Astrocyte (in vitro differentiated cells and primary cell): Measurements from ENCODE around the gene ENOX1. TPM values are rescaled to one million over a fixed set of nuclear protein-coding genes. Genes with fewer than 3 reads are reported as not detected.

Source experiments
- DNase-seq: peaks from one replicate; pipeline ENCODE4 v3.0.0-alpha.2; 2010; ENCODE audit warnings: low read depth
- FAIRE-seq: peaks from 2 replicates; lab custom pipeline; 2011; peaks lifted over from hg19 to GRCh38; lab: Jason Lieb, UNC
- H2AFZ ChIP-seq: 2 replicates; pipeline ENCODE4 v1.6.0; 2012; ENCODE audit warnings: low read depth, low read length, inconsistent platforms
- H3K27ac ChIP-seq: 2 replicates; pipeline ENCODE4 v1.5.1; 2011; ENCODE audit warnings: low read depth, low read length, inconsistent platforms
- H3K27me3 ChIP-seq: 2 replicates; pipeline ENCODE4 v1.6.0; 2011; ENCODE audit warnings: low read length, inconsistent platforms; ENCODE audit not compliant: insufficient read depth
- H3K36me3 ChIP-seq: 2 replicates; pipeline ENCODE4 v1.5.1; 2011; ENCODE audit warnings: low read length, inconsistent platforms; ENCODE audit not compliant: insufficient read depth
- H3K4me1 ChIP-seq: 2 replicates; pipeline ENCODE4 v1.5.1; 2011; ENCODE audit warnings: low read length, inconsistent platforms; ENCODE audit not compliant: insufficient read depth
- H3K4me2 ChIP-seq: 2 replicates; pipeline ENCODE4 v1.6.0; 2012; ENCODE audit warnings: low read length, inconsistent platforms
- H3K4me3 ChIP-seq: 2 replicates; pipeline ENCODE4 v1.5.1; 2011; ENCODE audit warnings: low read depth, mild to moderate bottlenecking, low read length, inconsistent platforms; ENCODE audit not compliant: insufficient read depth
- H3K79me2 ChIP-seq: 2 replicates; pipeline ENCODE4 v1.6.0; 2012; ENCODE audit warnings: mild to moderate bottlenecking, low read length, inconsistent platforms; ENCODE audit not compliant: insufficient read depth
- H3K9ac ChIP-seq: 2 replicates; pipeline ENCODE4 v1.6.0; 2012; ENCODE audit warnings: mild to moderate bottlenecking, low read length, inconsistent platforms
- H3K9me3 ChIP-seq: 2 replicates; pipeline ENCODE4 v1.5.1; 2012; ENCODE audit warnings: low read depth, mild to moderate bottlenecking, low read length, inconsistent platforms; ENCODE audit not compliant: insufficient read depth
- H4K20me1 ChIP-seq: 2 replicates; pipeline ENCODE4 v1.6.0; 2012; ENCODE audit warnings: low read length, inconsistent platforms; ENCODE audit not compliant: insufficient read depth
- H3K27ac Mint-ChIP-seq: one replicate; pipeline ENCODE4 v1.8.0; 2021; ENCODE audit warnings: mild to moderate bottlenecking, mixed read lengths; ENCODE audit not compliant: unreplicated experiment
- H3K27me3 Mint-ChIP-seq: one replicate; pipeline ENCODE4 v1.8.0; 2021; ENCODE audit warnings: low read depth, mixed read lengths; ENCODE audit not compliant: unreplicated experiment
- H3K36me3 Mint-ChIP-seq: one replicate; pipeline ENCODE4 v1.8.0; 2021; ENCODE audit warnings: low read depth, mixed read lengths; ENCODE audit not compliant: unreplicated experiment
- H3K4me1 Mint-ChIP-seq: one replicate; pipeline ENCODE4 v1.8.0; 2021; ENCODE audit warnings: low read depth, mixed read lengths; ENCODE audit not compliant: unreplicated experiment
- H3K4me3 Mint-ChIP-seq: one replicate; pipeline ENCODE4 v1.8.0; 2021; ENCODE audit warnings: mild to moderate bottlenecking, moderate library complexity, mixed read lengths; ENCODE audit not compliant: unreplicated experiment
- H3K9me3 Mint-ChIP-seq: one replicate; pipeline ENCODE4 v1.8.0; 2021; ENCODE audit warnings: mild to moderate bottlenecking, mixed read lengths; ENCODE audit not compliant: unreplicated experiment
- EZH2 ChIP-seq: IDR thresholded peaks from 2 replicates; pipeline ENCODE4 v1.6.1; 2012; ENCODE audit warnings: mild to moderate bottlenecking, low read length, inconsistent platforms; ENCODE audit not compliant: insufficient read depth
- total RNA-seq: library from RNA; stranded (reverse); gene quantifications from 2 replicates; pipeline ENCODE4 v1.2.1, GENCODE V29; 2021
- TF ChIP-seq, protein P1 (sequence below): IDR thresholded peaks from 2 replicates; pipeline ENCODE4 v1.5.1; 2011; ENCODE audit warnings: low read depth, mild to moderate bottlenecking, inconsistent platforms, low read length, moderate library complexity; ENCODE audit not compliant: insufficient read depth

ENOX1 gene
- total RNA-seq, 1 donor from 2014 or later = 2.3 TPM

DNA sequence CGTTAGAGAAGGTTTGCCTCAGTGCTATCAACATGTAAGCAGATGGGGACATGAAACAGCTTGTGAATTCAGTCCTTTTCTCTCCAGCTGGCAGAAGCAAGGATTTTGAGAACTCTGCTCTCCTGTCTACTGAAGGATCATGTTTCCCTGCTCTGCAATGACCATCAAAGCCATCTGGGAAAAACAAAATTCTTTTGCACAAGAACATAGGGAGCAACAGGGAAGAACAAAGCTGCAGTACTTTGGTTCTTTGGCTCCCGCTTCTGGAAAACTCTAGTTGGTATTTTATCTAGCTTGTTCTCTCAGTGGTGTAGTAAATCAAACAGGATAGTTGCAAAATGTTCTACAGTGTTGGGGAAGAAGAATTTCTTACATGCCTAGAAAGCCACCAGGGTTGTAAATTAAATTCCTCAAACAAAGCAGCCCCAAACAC lies 270.4 kb downstream of the ENOX1 start:
- Histone ChIP-seq H3K27ac (no peak overlapping the region), H3K27me3 (peaks cover 2% of the 10 kb centered on the region), H3K36me3 (no peaks in the 10 kb centered on the region), H3K9me3 (no peaks in the 10 kb centered on the region), H3K4me2 (no peak overlapping the region), H3K4me3 (no peak overlapping the region), H4K20me1 (no peaks in the 10 kb centered on the region), H3K9ac (no peak overlapping the region), H2AFZ (no peak overlapping the region), H3K79me2 (no peaks in the 10 kb centered on the region), H3K4me1 (no peaks in the 10 kb centered on the region)
- no peak overlapping the region for H3K4me3 Mint-ChIP-seq
- peaks cover 6% of the 10 kb centered on the region for H3K27me3 Mint-ChIP-seq
- FAIRE-seq (no peak), DNase-seq (peak; percentile 60)
- TF ChIP-seq, protein P1, sequence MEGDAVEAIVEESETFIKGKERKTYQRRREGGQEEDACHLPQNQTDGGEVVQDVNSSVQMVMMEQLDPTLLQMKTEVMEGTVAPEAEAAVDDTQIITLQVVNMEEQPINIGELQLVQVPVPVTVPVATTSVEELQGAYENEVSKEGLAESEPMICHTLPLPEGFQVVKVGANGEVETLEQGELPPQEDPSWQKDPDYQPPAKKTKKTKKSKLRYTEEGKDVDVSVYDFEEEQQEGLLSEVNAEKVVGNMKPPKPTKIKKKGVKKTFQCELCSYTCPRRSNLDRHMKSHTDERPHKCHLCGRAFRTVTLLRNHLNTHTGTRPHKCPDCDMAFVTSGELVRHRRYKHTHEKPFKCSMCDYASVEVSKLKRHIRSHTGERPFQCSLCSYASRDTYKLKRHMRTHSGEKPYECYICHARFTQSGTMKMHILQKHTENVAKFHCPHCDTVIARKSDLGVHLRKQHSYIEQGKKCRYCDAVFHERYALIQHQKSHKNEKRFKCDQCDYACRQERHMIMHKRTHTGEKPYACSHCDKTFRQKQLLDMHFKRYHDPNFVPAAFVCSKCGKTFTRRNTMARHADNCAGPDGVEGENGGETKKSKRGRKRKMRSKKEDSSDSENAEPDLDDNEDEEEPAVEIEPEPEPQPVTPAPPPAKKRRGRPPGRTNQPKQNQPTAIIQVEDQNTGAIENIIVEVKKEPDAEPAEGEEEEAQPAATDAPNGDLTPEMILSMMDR = no peak
- no peak for TF ChIP-seq EZH2
- H3K9me3 Mint-ChIP-seq = no peaks in the 10 kb centered on the region
- H3K27ac Mint-ChIP-seq = no peak overlapping the region
- no peaks in the 10 kb centered on the region for H3K36me3 Mint-ChIP-seq
- peaks cover 8% of the 10 kb centered on the region for H3K4me1 Mint-ChIP-seq

- no peaks in the 10 kb centered on the region for H3K9me3 ChIP-seq
- no peaks in the 10 kb centered on the region for H3K4me1 ChIP-seq
- no peaks in the 10 kb centered on the region for H3K36me3 ChIP-seq
- TF ChIP-seq EZH2 = no peak
- TF ChIP-seq, protein P1 = no peak
- no peaks in the 10 kb centered on the region for H3K36me3 Mint-ChIP-seq
- peaks cover 6% of the 10 kb centered on the region for H3K27me3 Mint-ChIP-seq
- H3K4me3 Mint-ChIP-seq = no peak overlapping the region
- peaks cover 8% of the 10 kb centered on the region for H3K4me1 Mint-ChIP-seq
- no peak overlapping the region for H3K4me3 ChIP-seq
- H3K79me2 ChIP-seq = no peaks in the 10 kb centered on the region
- H2AFZ ChIP-seq = no peak overlapping the region
- no peak overlapping the region for H3K9ac ChIP-seq
- peaks cover 2% of the 10 kb centered on the region for H3K27me3 ChIP-seq
- no peak for DNase-seq
- no peaks in the 10 kb centered on the region for H4K20me1 ChIP-seq
- no peak for FAIRE-seq
- no peaks in the 10 kb centered on the region for H3K9me3 Mint-ChIP-seq
- H3K27ac Mint-ChIP-seq = no peak overlapping the region
- no peak overlapping the region for H3K4me2 ChIP-seq
- H3K27ac ChIP-seq = no peak overlapping the region
Measured at GRCh38 chr13:43515531-43515930, 271.2 kb downstream of the ENOX1 start.

GRCh38 chr13:43514311-43514710 lies 272.5 kb downstream of the ENOX1 start:
- H3K27ac Mint-ChIP-seq = no peak overlapping the region
- H4K20me1 ChIP-seq = no peaks in the 10 kb centered on the region
- H3K27me3 ChIP-seq = peaks cover 2% of the 10 kb centered on the region
- H3K4me3 Mint-ChIP-seq = no peak overlapping the region
- no peaks in the 10 kb centered on the region for H3K27me3 Mint-ChIP-seq
- no peak overlapping the region for H3K4me2 ChIP-seq
- H2AFZ ChIP-seq = no peak overlapping the region
- no peak for TF ChIP-seq EZH2
- H3K36me3 ChIP-seq = no peaks in the 10 kb centered on the region
- FAIRE-seq = no peak
- peaks cover 10% of the 10 kb centered on the region for H3K4me1 Mint-ChIP-seq
- no peaks in the 10 kb centered on the region for H3K9me3 Mint-ChIP-seq
- no peaks in the 10 kb centered on the region for H3K36me3 Mint-ChIP-seq
- no peaks in the 10 kb centered on the region for H3K4me1 ChIP-seq
- no peaks in the 10 kb centered on the region for H3K79me2 ChIP-seq
- H3K9me3 ChIP-seq = no peaks in the 10 kb centered on the region
- no peak overlapping the region for H3K9ac ChIP-seq
- no peak overlapping the region for H3K27ac ChIP-seq
- DNase-seq = no peak
- H3K4me3 ChIP-seq = no peak overlapping the region
